ENCODE results near the gene PRG3. TPM values are rescaled to one million over a fixed set of nuclear protein-coding genes. Genes with fewer than 3 reads are reported as not detected.
"Not testable (repeated sequence)": the region's sequence is repeated elsewhere in the genome, so short reads cannot be mapped to it uniquely, and the experiment has no call there.

PRG3 gene
- polyA plus RNA-seq, 1 donor: 0.23 TPM

DNA sequence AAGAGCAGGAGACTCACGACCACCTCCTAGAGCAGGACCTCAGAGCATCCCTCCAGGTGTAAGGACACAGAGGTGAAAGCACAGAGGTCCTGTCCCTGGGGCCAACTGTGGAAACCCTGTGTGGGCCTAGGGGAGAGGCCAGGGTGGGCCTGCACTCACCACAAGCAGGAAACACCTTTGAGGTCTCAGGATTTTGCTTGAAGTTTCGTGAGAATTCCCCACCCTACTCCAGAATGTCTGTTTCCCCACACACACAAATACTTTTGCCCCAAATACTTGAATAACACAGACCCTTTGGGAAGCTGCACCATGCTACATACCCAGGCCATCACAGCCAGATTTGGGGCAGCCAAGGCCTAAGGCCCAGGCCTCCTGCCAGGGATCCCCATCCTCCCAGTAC is 27.8 kb upstream of the PRG3 start:
- no peak for DNase-seq

DNA sequence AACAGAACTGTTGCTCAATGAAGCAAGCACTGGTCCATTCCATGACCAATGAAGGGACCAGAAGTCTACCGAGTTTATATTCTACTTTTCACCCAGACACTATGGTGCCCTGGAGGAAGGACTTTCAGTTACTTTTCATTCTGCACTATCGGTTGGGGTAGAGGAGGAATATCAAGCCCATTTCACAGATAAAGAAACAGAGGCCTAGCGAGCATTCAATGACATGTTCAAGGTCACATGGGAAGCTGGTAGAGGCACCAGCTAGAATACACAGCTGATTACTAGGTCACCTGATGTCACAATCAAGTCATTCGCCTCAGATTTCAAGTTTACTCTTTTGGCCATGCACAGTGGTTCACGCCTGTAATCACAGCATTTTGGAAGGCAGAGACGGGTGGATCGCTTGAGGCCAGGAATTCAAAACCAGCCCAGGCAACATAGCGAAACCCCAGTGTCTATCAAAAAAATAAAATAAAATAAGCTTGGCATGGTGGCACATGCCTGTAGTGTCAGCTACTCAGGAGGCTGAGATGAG is 27.1 kb upstream of the PRG3 start:
- no peak for DNase-seq

DNA sequence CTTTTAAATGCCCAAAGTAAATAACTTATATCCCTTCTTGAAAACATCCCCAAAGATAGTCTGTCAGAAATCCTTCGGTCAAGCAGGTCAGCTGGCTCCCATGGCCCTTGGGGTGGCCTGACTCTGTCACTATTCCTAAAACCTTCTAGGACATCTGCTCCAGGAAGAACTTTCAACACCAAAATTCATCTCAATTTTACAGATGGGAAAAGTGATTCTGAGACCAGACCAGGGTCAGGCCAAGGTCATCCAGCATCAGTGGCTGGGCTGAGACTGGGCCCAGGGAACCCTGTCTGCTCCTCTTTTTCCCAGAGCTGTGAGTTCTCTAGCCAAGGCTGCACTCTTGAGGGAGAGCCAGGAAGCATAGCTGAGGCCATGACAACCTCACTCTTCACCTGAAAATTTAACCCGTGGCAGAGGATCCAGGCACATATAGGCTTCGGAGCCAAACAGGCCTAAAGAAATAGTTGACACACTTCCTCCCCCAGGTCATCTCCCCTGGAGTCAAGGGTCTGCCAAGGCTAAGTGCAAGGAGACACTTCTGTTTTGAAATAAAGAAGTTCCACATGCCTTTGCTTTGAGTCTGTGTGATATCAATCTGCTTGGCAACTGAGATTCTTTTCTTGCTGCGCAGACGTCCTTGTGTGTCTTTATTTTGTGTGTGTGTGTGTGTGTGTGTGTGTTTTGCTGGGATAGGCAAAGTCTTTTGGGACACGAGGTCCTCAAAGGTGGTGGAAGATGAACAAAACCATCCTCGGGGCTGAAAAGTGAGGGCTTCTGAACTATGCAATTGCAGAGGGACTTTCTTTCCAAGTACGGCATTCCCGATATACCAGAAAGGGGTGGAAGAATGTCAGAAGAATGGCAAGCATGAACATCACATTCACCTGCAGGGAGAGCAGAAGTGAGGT is 26.3 kb upstream of the PRG3 start:
- DNase-seq: no peak

DNA sequence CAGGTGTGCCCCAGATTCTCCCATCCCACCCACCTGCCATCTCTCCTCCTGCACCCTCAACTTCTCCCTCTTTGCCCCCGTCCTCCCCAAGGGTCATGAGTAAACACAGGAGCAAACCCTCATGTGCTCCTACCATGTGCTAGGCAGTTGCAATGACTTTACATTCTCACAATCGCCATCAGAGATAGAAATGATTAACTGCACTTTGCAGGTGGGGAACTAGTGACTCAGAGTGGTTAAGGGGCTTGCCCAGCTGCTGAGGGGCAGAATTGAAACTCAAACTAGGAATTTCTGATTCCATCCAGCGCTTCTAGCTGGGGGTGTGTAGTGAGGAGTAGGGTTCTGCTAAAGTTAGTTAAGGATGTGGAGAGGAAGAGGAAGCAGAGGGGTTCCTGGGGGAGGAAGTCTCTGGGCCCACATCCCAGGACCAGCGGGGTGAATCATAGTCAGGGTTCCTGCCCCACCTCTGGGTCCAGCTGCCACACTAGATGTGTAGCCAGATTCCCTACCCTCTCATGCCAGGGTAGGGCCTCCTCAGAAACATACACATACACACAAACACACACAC is 25.5 kb upstream of the PRG3 start:
- no peak for DNase-seq

DNA sequence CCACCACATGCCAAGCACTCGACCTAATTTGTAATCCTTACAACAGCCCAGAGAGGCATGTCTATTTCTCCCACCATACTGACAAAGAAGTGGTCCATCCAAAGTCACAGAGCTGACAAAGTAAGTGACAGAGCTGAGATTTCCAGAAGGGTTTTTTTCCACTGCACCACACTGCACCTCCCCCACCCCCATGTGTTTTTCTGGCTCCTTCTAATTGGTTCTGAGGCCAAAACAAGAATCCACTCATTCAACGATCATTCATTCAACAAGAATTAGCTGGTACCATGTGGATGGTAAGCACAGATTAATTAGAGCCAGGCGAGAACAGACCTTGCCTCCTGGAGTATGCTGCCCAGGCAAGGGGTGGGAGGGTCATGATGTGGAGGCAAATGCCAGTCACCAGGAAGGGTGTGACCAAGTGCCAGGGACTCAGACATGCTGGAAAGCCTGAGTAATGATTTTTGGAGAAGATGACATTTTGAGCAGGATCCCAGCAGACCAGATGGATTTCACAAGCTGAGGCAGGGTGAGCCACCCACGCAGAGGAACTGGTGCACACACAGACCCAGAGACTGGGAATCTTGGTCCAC is 24.4 kb upstream of the PRG3 start:
- no peak for DNase-seq

DNA sequence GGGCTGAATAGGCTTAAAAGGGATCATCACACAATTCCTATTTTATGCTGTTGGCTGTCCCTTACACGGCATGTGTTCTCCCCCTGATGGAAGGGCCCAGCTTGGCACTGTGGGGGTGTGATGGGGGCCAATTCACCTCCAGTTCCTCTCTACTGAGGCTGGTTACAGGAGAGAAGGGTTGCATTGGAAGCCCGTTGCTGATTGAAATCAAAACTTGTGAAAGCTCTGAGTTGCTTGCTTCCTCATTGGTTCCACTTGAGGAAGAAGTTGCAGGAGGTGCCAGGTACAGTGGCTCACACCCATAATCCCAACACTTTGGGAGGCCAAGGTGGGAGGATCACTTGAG is 22.8 kb upstream of the PRG3 start:
- DNase-seq: no peak

DNA sequence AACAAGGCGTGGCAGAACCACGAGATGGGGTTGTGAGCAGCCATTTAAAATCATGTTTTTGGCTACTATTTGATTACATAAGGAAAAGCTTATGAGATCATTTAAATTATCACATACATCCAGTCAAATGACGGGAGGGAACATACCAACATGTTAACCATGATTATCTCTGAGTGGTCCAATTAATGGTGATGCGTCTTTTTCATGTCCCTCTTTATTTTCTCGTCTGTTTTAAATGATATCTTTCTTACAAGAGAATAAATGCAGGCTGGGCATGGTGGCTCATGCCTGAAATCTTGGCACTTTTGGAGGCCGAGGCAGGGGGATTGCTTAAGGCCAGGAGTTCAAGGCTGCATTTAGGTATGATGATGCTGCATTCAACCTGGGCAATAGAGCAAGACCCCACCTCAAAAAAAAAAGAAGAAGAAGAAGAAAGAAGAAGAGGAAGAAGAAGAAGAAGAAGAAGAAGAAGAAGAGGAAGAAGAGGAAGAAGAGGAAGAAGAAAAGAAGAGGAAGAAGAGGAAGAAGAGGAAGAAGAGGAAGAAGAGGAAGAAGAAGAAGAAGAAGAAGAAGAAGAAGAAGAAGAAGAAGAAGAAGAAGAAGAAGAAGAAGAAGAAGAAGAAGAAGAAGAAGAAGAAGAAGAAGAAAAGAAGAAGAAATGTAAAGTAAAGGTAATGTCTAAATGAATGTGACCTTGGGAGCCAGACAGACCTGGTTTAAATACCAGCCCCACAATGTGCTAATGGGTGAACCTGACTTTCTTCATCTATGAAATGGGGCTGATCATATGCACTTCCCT is 22.3 kb upstream of the PRG3 start:
- not testable (repeated sequence) for DNase-seq

DNA sequence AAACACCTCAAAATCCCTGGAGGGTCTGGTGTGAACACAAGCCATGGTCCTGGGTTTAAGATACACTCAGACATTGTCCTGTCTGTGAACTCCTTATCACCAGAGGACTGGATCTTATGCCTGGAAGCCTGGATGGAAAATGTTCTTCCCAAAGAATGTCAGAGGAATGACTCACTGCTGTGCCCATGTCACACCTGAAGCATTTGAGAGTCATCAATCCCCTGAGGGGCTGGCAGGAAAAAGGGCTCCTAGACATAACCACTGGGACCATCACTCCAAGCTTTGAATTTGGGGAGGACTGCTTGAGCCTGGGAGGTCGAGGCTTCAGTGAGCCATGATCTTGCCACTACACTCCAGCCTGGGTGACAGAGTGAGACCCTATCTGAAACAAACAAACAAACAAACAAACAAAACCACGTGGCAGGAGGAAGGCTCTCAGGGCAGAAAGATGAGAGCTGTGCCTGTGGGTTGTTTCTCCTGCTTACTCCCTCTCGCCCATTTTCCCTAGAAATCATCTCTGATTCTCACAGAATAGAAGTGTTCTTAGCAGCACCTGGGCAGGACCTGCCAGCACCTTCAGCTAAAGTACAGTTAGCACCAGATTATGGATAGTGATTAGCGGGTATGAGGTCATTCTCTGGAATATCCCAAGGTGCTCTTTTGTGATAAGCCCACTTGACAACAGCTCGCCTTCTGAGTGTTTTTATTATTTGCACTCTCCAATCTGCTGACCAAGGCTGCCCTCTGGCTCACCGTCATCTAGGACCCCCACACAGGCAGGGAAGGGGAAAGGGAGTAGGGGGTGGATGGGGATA is 21.4 kb upstream of the PRG3 start:
- no peak for DNase-seq

DNA sequence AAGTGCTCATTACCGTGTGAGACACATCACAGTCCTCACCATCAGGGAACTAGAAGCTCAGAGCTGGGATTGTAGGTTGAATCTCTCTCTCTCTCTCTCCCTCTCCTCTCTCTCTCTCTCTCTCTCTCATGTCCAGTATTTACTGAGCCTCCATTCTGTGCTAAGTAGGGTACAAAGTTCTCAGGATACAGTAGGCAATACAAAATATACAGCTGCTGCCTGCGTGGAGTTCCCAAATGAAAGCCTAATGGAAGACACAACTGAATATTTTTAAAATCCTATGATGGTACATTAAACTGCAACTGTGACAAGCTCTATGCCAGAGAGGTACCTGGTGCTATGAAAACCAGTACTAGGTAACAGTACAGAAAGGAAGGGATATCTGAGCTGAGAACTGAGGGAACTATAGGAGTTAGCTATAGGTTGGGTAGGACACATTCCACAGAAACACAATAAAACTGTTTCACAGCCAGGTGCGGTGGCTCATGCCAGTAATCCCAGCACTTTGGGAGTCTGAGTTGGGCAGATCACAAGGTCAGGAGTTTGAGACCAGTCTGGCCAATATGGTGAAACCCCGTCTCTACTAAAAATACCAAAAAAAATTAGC is 19.1 kb upstream of the PRG3 start:
- no peak for DNase-seq

DNA sequence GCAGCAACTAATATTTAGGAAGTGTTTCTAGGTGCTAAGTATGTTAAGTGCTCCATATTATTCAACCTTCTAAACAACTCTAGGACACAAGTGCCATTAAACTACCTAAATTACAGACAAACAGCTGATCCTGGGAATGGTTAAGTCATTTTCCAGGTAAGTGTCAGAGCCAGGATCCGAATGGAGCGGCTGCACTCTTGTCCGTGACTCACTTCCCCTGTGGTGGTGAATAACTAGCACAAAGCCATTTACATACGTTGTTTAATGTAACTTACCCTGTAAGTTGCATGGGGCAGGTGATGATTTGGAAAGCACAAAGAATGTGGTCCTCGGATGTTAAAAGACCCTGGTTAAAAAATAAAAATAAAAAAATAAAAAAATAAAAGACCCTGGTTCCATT is 18.3 kb upstream of the PRG3 start:
- DNase-seq: no peak

DNA sequence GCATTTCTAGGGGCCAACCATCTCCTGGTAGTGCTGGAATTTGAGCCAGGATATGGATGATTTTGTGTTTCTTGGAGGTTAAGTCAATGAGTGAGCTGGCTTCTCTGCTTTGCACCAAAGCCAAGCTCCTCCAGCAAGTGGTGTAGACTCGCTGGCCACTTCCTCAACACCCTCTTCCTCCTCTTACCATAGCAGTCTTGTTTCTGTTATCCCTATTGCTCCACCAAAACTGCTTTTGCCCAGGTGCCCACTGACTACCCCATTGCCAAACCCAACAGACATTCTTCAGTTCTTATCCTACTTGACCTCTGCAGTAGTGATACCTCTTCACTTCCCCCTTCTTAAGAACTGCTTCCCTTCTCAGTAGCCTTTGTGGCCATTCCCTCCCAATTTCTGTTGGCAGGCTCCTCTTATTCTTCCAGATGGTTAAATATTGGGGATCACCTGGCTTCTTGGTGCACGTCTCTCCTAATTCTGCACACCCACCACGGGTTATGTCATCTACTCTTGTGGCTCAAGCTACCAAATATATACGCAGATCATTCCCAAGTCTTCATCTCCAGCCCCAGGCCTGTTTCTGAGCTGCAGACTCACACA is 16.5 kb upstream of the PRG3 start:
- DNase-seq: no peak

DNA sequence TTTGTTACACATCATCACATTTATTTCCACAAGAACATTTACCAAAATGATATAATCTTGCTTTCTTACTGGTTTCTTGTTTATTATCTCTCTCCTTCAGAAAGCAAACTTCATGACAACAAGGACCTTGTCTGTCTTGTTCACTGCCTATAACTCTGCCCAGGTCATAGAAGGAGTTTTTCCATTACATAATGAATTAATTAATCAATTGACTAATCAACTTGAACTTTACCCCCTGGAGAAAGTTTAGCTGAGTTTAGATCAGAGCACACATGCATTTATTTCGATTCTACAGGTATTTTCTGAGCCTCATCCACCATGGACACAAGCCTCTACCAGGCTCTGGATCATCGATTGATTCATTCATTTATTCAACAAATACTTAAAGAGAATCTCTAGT is 15.8 kb upstream of the PRG3 start:
- no peak for DNase-seq

DNA sequence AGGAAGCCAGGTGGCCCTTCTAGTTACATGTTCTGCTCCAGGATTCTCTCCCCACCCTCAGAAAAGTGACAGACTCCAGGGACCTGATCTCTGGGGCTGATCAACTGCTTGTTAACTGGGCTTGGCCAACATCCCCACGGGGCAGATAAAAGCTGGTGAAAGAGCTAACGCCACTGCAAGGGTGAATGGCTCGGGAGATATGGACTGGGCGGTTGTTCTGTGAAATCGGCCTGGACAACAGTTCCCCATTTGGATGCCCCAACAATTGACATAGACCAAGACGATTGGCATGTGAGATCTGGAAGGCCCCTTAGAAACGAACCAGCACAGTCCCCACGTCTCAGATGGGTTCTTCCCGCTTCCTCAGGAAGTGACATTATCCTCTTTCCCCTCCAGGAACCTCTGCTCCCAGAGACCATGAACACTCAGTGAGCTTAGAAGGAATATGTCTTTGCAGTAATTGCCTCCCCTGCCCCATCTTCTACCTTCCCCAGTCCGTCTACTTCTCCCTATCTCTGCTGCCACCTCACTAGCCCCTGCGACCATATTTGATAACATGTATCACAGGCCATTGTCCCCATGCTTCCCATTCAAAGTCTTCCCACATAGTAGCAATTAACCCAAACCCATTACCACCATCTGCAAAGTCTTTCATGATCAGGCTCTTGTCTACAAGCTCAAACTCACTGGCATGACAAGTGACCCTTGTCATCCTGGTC is 15.1 kb upstream of the PRG3 start:
- no peak for DNase-seq

DNA sequence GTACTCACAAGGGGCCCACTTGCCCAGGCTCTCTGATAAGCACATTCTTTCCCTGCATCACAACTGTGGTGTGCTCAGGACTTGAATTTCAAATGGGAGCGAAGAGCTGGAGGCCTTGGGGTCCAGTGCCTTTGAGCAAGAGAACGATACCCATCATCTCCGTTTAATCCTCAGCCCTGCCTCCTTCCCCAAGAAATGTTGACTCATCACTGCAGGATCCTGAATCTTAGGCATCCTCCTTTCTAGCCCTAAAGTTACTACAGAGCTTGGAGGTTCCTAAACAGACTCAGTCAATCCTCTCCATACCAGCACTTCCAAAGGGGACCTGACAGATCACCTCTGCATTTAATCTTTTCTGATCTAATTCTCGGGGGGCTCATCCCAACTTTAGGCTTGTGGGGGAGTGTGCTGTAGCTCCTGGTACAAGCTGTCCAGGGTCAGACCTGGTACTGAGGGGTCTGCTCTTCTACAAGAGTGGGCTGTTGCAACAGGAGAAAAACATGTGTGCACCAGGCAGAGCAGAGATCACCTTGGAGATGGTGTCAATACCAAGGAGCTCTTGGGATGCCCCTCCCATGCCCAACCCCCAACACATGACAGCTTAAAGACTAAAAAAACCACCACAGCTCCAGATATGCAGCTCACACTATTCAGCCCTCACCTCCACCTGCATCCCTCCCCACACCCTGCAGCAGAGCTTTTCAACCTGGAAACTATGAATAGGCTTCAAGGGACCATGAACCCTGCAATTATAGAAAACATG is 13.4 kb upstream of the PRG3 start:
- no peak for DNase-seq

DNA sequence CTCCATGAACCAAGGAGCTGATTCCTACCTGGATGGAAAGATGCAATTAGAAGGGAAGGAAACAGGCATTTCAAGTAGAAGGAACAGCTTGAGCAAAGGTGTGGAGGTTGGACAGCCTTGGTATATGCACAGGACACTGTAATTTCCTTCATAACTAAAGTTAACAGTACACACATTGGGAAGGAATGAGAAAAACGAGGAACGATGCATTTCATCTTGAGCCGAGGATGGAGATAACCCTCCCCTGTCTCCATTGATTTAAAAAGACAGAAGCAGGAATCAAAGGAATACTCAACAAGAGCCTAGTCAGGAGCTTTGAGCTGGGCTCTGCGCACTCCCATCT is 11.8 kb upstream of the PRG3 start:
- DNase-seq: no peak

DNA sequence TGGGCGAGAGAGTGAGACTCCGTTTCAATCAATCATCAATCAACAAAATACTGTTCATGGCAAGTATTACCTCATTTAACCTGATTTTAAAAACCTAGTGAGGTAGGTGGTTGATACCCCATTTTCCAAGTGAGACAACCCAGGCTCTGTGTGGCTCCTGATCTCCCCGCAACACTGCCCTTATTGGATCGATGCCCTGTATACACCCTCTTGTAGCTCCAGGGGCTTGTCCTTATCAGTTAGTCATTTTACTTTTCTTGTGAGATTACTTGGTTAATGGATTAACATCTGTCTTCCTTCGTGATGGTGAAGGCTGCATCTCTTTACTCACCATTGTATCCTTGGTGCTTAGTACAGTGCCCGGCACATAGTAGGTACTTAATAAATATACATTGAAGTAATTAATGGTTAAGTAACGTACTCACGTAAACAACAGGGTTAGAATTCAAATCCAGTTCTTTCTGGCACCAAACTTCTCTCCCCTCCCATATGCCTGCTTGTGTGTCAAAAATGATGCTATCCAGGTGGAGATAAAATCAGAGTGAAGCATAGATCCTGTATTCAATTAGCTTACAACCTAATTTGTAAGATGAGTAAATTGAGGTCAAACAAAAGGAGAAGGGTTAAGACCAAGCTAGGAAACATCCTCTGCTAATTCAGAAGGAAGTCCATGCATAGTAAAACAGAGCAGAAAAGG is 11.3 kb upstream of the PRG3 start:
- no peak for DNase-seq

DNA sequence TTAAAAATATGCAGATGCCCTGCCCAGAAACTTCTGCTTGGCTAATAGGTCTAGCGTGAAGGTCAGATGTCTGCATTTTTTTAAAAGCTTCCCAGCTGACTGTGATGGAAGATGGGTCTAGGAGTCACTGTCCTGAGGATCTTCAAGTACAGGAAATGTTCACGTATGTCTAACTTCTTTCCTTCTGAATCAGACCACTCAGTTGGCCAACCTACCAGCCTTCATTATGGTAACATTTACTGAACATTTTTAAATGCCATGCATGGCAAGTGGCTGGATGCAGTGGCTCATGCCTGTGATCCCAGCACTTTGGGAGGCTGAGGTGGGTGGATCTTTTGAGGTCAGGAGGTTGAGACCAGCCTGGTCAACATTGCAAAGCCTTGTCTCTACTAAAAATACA is 10.6 kb upstream of the PRG3 start:
- DNase-seq: no peak

DNA sequence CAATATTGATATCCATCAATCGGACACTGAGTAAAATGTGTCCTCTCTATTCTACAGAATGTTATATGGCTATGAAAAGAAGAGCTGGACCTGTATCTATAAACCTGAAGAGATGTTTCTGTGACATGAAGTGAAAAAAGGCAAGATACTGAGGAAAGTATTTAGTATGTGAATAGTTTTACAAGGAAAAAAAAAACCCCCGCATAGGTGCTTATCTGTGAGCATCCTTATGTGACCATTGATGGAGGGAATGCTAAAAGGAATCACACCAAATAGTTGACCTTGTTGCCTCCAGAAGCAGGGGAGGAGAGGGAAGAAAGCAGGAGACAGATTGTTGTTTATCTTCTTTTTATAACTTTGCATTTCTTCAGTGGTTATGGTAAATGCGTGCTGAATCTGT is 10.2 kb upstream of the PRG3 start:
- no peak for DNase-seq

DNA sequence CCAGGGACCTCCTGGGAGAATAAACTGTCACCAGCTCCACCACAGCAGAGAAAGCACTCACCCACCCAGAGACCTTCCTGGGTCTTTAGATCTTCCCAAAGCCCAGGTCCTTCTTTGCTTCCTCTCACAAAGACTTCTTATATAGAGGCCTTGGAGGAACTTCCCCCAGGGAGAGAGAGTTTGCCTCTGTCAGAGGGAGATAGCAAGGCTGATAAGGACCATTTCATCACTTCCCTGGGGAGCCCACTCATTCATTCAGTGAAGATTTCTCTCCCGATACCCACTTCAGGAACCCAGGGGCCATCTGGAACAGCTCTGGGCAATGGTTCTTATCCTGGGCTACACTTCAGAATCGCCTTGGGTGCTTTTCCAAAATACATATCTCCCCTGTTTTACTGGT is 9.6 kb upstream of the PRG3 start, which contains the start of gene PRG2:
PRG2 (minus strand) TSS at position 116 of the 400 bp plus-strand sequence. CDS start 706 bp downstream, outside the sequence.
- DNase-seq: no peak

Measured in hindlimb muscle (tissue), 1 donor.